Measurements from ENCODE around the gene KIF11.
"Not testable (repeated sequence)": the region's sequence is repeated elsewhere in the genome, so short reads cannot be mapped to it uniquely, and the experiment has no call there.

DNA sequence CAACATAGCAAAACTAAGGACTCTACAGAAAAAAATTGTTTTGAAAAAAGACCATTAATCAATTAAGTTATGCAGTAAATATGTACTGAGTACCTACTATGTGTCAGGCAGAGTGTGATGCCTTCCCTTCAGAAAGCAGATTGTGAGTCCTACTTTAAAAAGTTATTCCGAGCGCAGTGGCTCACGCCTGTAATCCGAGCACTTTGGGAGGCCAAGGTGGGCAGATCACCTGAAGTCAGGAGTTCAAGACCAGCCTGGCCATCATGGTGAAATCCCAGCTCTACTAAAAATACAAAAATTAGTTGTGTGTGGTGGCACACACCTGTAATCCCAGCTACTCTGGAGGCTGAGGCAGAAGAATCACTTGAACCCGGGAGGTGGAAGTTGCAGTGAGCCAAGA is 23.3 kb upstream of the KIF11 start:
- TF ChIP-seq, protein P1, sequence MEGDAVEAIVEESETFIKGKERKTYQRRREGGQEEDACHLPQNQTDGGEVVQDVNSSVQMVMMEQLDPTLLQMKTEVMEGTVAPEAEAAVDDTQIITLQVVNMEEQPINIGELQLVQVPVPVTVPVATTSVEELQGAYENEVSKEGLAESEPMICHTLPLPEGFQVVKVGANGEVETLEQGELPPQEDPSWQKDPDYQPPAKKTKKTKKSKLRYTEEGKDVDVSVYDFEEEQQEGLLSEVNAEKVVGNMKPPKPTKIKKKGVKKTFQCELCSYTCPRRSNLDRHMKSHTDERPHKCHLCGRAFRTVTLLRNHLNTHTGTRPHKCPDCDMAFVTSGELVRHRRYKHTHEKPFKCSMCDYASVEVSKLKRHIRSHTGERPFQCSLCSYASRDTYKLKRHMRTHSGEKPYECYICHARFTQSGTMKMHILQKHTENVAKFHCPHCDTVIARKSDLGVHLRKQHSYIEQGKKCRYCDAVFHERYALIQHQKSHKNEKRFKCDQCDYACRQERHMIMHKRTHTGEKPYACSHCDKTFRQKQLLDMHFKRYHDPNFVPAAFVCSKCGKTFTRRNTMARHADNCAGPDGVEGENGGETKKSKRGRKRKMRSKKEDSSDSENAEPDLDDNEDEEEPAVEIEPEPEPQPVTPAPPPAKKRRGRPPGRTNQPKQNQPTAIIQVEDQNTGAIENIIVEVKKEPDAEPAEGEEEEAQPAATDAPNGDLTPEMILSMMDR (IDR thresholded peaks at IDR 0.05): not testable (repeated sequence)
- TF ChIP-seq, protein P2, sequence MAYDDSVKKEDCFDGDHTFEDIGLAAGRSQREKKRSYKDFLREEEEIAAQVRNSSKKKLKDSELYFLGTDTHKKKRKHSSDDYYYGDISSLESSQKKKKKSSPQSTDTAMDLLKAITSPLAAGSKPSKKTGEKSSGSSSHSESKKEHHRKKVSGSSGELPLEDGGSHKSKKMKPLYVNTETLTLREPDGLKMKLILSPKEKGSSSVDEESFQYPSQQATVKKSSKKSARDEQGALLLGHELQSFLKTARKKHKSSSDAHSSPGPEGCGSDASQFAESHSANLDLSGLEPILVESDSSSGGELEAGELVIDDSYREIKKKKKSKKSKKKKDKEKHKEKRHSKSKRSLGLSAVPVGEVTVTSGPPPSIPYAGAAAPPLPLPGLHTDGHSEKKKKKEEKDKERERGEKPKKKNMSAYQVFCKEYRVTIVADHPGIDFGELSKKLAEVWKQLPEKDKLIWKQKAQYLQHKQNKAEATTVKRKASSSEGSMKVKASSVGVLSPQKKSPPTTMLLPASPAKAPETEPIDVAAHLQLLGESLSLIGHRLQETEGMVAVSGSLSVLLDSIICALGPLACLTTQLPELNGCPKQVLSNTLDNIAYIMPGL (CRISPR knock-in tag; IDR thresholded peaks at IDR 0.05; ENCODE audit: borderline replicate concordance): not testable (repeated sequence)
- not testable (repeated sequence) for TF ChIP-seq KDM5A (IDR thresholded peaks at IDR 0.05); RCOR1 (IDR thresholded peaks at IDR 0.05; ENCODE audit: low read depth, low read length); POLR2A (IDR thresholded peaks at IDR 0.05; ENCODE audit: low read length); POLR2AphosphoS2 (conservative IDR thresholded peaks at IDR 0.05; ENCODE audit: low read length); CHD2 (IDR thresholded peaks at IDR 0.05; ENCODE audit: low read length, partially characterized antibody)
- TF ChIP-seq, protein P3, sequence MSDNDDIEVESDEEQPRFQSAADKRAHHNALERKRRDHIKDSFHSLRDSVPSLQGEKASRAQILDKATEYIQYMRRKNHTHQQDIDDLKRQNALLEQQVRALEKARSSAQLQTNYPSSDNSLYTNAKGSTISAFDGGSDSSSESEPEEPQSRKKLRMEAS (IDR thresholded peaks at IDR 0.05): not testable (repeated sequence)

Measured in A549 (cell line).